SK-N-SH treated with all-trans-retinoic acid at 6 μM for 48 hours (cell line): Measurements from ENCODE around the gene STX5.

Experiments used
- ATAC-seq: fragments of 200-7000 bp; cut with Tn5 transposase; 3 replicates; pipeline ENCODE4 v1.9.1; 2020; ENCODE audit warnings: mild to moderate bottlenecking, moderate library complexity
- BACH2 ChIP-seq: fragments of 250-450 bp; sonication (Bioruptor Pico); IDR thresholded peaks from 2 replicates; pipeline ENCODE4 v1.9.0; 2021; ENCODE audit warnings: mild to moderate bottlenecking, borderline replicate concordance
- CREB5 ChIP-seq: fragments of 250-450 bp; sonication (Bioruptor Pico); IDR thresholded peaks from 2 replicates; pipeline ENCODE4 v1.5.1; 2020; ENCODE audit warnings: low read depth, mild to moderate bottlenecking, moderate library complexity
- CSDC2 ChIP-seq: fragments of 250-450 bp; sonication (Bioruptor Pico); IDR thresholded peaks from 2 replicates; pipeline ENCODE4 v1.5.0; 2020; ENCODE audit warnings: mild to moderate bottlenecking, moderate library complexity
- CSRNP3 ChIP-seq: fragments of 250-450 bp; sonication (Bioruptor Pico); IDR thresholded peaks from 2 replicates; pipeline ENCODE4 v1.5.1; 2021; ENCODE audit warnings: mild to moderate bottlenecking, moderate library complexity
- ESRRG ChIP-seq: fragments of 250-450 bp; sonication (Bioruptor Pico); IDR thresholded peaks from 2 replicates; pipeline ENCODE4 v1.6.1; 2021; ENCODE audit warnings: mild to moderate bottlenecking
- GLIS3 ChIP-seq: fragments of 250-450 bp; sonication (Bioruptor Pico); IDR thresholded peaks from 2 replicates; pipeline ENCODE4 v1.5.0; 2020; ENCODE audit warnings: mild to moderate bottlenecking, moderate library complexity
- ISL1 ChIP-seq: fragments of 250-450 bp; sonication (Bioruptor Pico); IDR thresholded peaks from 2 replicates; pipeline ENCODE4 v2.1.2; 2022; ENCODE audit warnings: mild to moderate bottlenecking, moderate library complexity
- OSR1 ChIP-seq: fragments of 250-450 bp; sonication (Bioruptor Pico); IDR thresholded peaks from 2 replicates; pipeline ENCODE4 v1.8.0; 2022; ENCODE audit warnings: moderate library complexity, mild to moderate bottlenecking, inconsistent platforms
- PATZ1 ChIP-seq: fragments of 250-450 bp; sonication (Bioruptor Pico); IDR thresholded peaks from 2 replicates; pipeline ENCODE4 v1.8.0; 2020; ENCODE audit warnings: mild to moderate bottlenecking, moderate library complexity, borderline replicate concordance
- POU6F1 ChIP-seq: fragments of 250-450 bp; sonication (Bioruptor Pico); IDR thresholded peaks from 2 replicates; pipeline ENCODE4 v1.8.0; 2021; ENCODE audit warnings: low read depth, mild to moderate bottlenecking, moderate library complexity, borderline replicate concordance
- PPARA ChIP-seq: fragments of 250-450 bp; sonication (Bioruptor Pico); IDR thresholded peaks from 2 replicates; pipeline ENCODE4 v1.5.0; 2020; ENCODE audit warnings: mild to moderate bottlenecking, borderline replicate concordance
- RARB ChIP-seq: fragments of 250-450 bp; sonication (Bioruptor Pico); IDR thresholded peaks from 2 replicates; pipeline ENCODE4 v1.8.0; 2021; ENCODE audit warnings: mild to moderate bottlenecking, moderate library complexity
- TCF4 ChIP-seq: fragments of 250-450 bp; sonication (Bioruptor Pico); IDR thresholded peaks from 2 replicates; pipeline ENCODE4 v1.8.0; 2021; ENCODE audit warnings: mild to moderate bottlenecking, moderate library complexity, borderline replicate concordance
- TSHZ2 ChIP-seq: fragments of 250-450 bp; sonication (Bioruptor Pico); IDR thresholded peaks from 2 replicates; pipeline ENCODE4 v1.5.0; 2020; ENCODE audit warnings: mild to moderate bottlenecking, moderate library complexity
- ZC3H10 ChIP-seq: fragments of 250-450 bp; sonication (Bioruptor Pico); IDR thresholded peaks from 2 replicates; pipeline ENCODE4 v1.5.1; 2021; ENCODE audit warnings: mild to moderate bottlenecking, moderate library complexity
- ZFP3 ChIP-seq: fragments of 250-450 bp; sonication (Bioruptor Pico); IDR thresholded peaks from 2 replicates; pipeline ENCODE4 v1.5.0; 2020; ENCODE audit warnings: mild to moderate bottlenecking, moderate library complexity
- ZNF565 ChIP-seq: fragments of 450-650 bp; formaldehyde crosslinking; conservative IDR thresholded peaks from 2 replicates; pipeline ENCODE4 v1.5.0; 2020; ENCODE audit warnings: low read depth, mild to moderate bottlenecking, moderate library complexity
- ZNF70 ChIP-seq: fragments of 450-650 bp; formaldehyde crosslinking; IDR thresholded peaks from 2 replicates; pipeline ENCODE4 v1.5.0; 2020; ENCODE audit warnings: mild to moderate bottlenecking, moderate library complexity

The STX5 gene

GRCh38 chr11:62788991-62789390 is 42.9 kb downstream of the STX5 start:
- TF ChIP-seq CSDC2 (CRISPR knock-in tag) (no peak), TCF4 (CRISPR knock-in tag) (no peak), PATZ1 (CRISPR knock-in tag) (no peak), RARB (CRISPR knock-in tag) (no peak), PPARA (no peak), ISL1 (CRISPR knock-in tag) (no peak), BACH2 (CRISPR knock-in tag) (no peak), ZFP3 (no peak), ESRRG (CRISPR knock-in tag) (no peak), ZNF565 (CRISPR knock-in tag) (no peak), ZC3H10 (CRISPR knock-in tag) (no peak), CSRNP3 (no peak), CREB5 (CRISPR knock-in tag) (no peak), POU6F1 (no peak), GLIS3 (no peak), TSHZ2 (CRISPR knock-in tag) (no peak)
- no peak for ATAC-seq

GRCh38 chr11:62787005-62787759 is 44.7 kb downstream of the STX5 start, which contains the start of gene TMEM179B:
TSS of gene TMEM179B (plus strand) at chr11:62787402. CDS start at chr11:62787432, 30 bp downstream.
- ATAC-seq = peak; percentile 73
- TF ChIP-seq OSR1 (CRISPR knock-in tag) = no peak
- no peak for TF ChIP-seq RARB (CRISPR knock-in tag)
- TF ChIP-seq PPARA = no peak
- no peak for TF ChIP-seq ZNF70 (CRISPR knock-in tag)
- peak; percentile 43; the same call in 1 of the 2 replicates for TF ChIP-seq ZFP3
- no peak for TF ChIP-seq CSRNP3
- 0 out of 2 replicates have a peak, but pooled peaks have one; percentile 41 for TF ChIP-seq CSDC2 (CRISPR knock-in tag)
- no peak for TF ChIP-seq CREB5 (CRISPR knock-in tag)
- TF ChIP-seq, all 23 proteins: peak for 2
